Tibial artery (tissue), 4 donors: Measurements from ENCODE around the gene SSX2IP.

ENCODE experiments used
- DNase-seq, 2 donors: peaks; one replicate each; pipeline ENCODE4 v3.0.0-alpha.2; 2019
- H3K27ac ChIP-seq, 2 donors: fragments of 200-600 bp; sonication (generic) in 1 of 2; 1 replicate in 1 of 2; 2 replicates in 1 of 2; pipeline ENCODE4 v1.5.1; 2018 to 2019; ENCODE audit warnings: mild to moderate bottlenecking in 1 of 2
- H3K27me3 ChIP-seq, 2 donors: fragments of 200-600 bp; sonication (generic) in 1 of 2; one replicate each; pipeline versions ENCODE4 v1.5.1 to v1.6.0; 2016 to 2019
- H3K36me3 ChIP-seq, 3 donors: fragments of 200-600 bp; sonication (generic) in 2 of 3; one replicate each; pipeline ENCODE4 v1.5.1; 2016 to 2019; ENCODE audit warnings: mild to moderate bottlenecking in 2 of 3
- H3K4me1 ChIP-seq, 4 donors: fragments of 200-600 bp; sonication (generic) in 2 of 4; 1 replicate in 3 of 4; 2 replicates in 1 of 4; pipeline ENCODE4 v1.5.1; 2016 to 2019
- H3K4me3 ChIP-seq, 2 donors: fragments of 200-600 bp; sonication (generic) in 1 of 2; 1 replicate in 1 of 2; 2 replicates in 1 of 2; pipeline ENCODE4 v1.5.1; 2018 to 2019; ENCODE audit warnings: mild to moderate bottlenecking in 2 of 2
- H3K9me3 ChIP-seq, 3 donors: fragments of 200-600 bp; sonication (generic) in 1 of 3; one replicate each; pipeline ENCODE4 v1.5.1; 2016 to 2019
- intact Hi-C: fragments of 100-400 bp; cut with DNase I; formaldehyde crosslinking; loops from one replicate; pipeline ENCODE4 v1.15.0; 2023; ENCODE audit warnings: low total_unique reads
- TF ChIP-seq, protein P1 (sequence below), 2 experiments: fragments of 200-600 bp in 1 of 2; fragments of 450-650 bp in 1 of 2; IDR thresholded peaks; one replicate each; pipeline ENCODE4 v1.5.1; 2017 to 2019; ENCODE audit warnings: antibody characterized with exemption in 2 of 2, mild to moderate bottlenecking in 1 of 2, moderate library complexity in 1 of 2

SSX2IP gene

GRCh38 chr1:84698151-84699110 lies 8.2 kb upstream of the SSX2IP start:
- intact Hi-C loops: loop anchor here (10.0 kb wide), 1 partner anchor 194 kb away; the partner anchor contains the start of genes GNG5 and SPATA1
- Histone ChIP-seq H3K27me3 (no peaks in the 10 kb centered on the region), H3K4me1 (peaks cover 0 to 39% (median 22%) of the 10 kb centered on the region in 4 donors), H3K36me3 (no peaks in the 10 kb centered on the region), H3K9me3 (no peaks in the 10 kb centered on the region), H3K27ac (peak overlapping the region; percentile 53 to 71), H3K4me3 (peak overlapping the region in 1 of 2 donors; percentile 0)
- TF ChIP-seq, protein P1, sequence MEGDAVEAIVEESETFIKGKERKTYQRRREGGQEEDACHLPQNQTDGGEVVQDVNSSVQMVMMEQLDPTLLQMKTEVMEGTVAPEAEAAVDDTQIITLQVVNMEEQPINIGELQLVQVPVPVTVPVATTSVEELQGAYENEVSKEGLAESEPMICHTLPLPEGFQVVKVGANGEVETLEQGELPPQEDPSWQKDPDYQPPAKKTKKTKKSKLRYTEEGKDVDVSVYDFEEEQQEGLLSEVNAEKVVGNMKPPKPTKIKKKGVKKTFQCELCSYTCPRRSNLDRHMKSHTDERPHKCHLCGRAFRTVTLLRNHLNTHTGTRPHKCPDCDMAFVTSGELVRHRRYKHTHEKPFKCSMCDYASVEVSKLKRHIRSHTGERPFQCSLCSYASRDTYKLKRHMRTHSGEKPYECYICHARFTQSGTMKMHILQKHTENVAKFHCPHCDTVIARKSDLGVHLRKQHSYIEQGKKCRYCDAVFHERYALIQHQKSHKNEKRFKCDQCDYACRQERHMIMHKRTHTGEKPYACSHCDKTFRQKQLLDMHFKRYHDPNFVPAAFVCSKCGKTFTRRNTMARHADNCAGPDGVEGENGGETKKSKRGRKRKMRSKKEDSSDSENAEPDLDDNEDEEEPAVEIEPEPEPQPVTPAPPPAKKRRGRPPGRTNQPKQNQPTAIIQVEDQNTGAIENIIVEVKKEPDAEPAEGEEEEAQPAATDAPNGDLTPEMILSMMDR (IDR thresholded peaks at IDR 0.05): no peak
- no peak for DNase-seq

DNA sequence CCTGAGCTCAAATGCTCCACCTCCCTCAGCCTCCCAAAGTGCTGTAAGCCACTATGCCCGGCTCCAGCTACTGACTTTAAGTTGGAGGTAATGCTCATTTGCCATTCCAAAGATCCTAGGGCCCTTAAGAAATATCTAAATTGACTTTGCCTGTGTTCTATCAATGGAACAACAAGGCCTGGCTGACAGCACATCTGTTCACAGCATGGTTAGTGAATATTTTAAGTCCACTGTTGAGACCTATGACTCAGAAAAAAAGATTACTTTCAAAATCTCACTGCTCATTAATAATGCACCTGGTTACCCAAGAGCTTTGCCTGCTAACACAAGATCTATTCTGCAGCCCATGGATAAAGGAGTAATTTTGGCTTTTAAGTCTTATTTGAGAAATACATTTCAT lies 3.5 kb upstream of the SSX2IP start:
- no peaks in the 10 kb centered on the region for H3K9me3 ChIP-seq
- DNase-seq: no peak
- no peak overlapping the region for H3K27ac ChIP-seq
- H3K4me1 ChIP-seq: peaks cover 0 to 27% (median 20%) of the 10 kb centered on the region in 4 donors
- TF ChIP-seq, protein P1 (IDR thresholded peaks at IDR 0.05): no peak
- no peak overlapping the region for H3K4me3 ChIP-seq
- H3K36me3 ChIP-seq: no peaks in the 10 kb centered on the region
- no peaks in the 10 kb centered on the region for H3K27me3 ChIP-seq
- intact Hi-C loops: loop anchor here (5.0 to 10.0 kb wide), 2 partner anchors 121 to 189 kb away; partner anchors contain the start of genes CTBS, GNG5 and SPATA1

GRCh38 chr1:84693005-84693404 lies 2.7 kb upstream of the SSX2IP start:
- TF ChIP-seq, protein P1 (IDR thresholded peaks at IDR 0.05): no peak
- Histone ChIP-seq H3K9me3 (no peaks in the 10 kb centered on the region), H3K4me1 (peaks cover 0 to 24% (median 15%) of the 10 kb centered on the region in 4 donors), H3K27me3 (no peaks in the 10 kb centered on the region), H3K36me3 (no peaks in the 10 kb centered on the region), H3K27ac (no peak overlapping the region), H3K4me3 (no peak overlapping the region)
- DNase-seq: no peak
- intact Hi-C loops: loop anchor here (5.0 to 10.0 kb wide), 2 partner anchors 121 to 188 kb away; partner anchors contain the start of genes CTBS, GNG5 and SPATA1

GRCh38 chr1:84692391-84692790 lies 2.1 kb upstream of the SSX2IP start:
- intact Hi-C loops: loop anchor here (5.0 to 10.0 kb wide), 2 partner anchors 120 to 188 kb away; partner anchors contain the start of genes CTBS, GNG5 and SPATA1
- DNase-seq: no peak
- no peak overlapping the region for H3K4me3 ChIP-seq
- no peaks in the 10 kb centered on the region for H3K27me3 ChIP-seq
- no peaks in the 10 kb centered on the region for H3K36me3 ChIP-seq
- TF ChIP-seq, protein P1 (IDR thresholded peaks at IDR 0.05): no peak
- H3K27ac ChIP-seq: no peak overlapping the region
- peaks cover 0 to 18% (median 10%) of the 10 kb centered on the region in 4 donors for H3K4me1 ChIP-seq
- H3K9me3 ChIP-seq: no peaks in the 10 kb centered on the region

DNA sequence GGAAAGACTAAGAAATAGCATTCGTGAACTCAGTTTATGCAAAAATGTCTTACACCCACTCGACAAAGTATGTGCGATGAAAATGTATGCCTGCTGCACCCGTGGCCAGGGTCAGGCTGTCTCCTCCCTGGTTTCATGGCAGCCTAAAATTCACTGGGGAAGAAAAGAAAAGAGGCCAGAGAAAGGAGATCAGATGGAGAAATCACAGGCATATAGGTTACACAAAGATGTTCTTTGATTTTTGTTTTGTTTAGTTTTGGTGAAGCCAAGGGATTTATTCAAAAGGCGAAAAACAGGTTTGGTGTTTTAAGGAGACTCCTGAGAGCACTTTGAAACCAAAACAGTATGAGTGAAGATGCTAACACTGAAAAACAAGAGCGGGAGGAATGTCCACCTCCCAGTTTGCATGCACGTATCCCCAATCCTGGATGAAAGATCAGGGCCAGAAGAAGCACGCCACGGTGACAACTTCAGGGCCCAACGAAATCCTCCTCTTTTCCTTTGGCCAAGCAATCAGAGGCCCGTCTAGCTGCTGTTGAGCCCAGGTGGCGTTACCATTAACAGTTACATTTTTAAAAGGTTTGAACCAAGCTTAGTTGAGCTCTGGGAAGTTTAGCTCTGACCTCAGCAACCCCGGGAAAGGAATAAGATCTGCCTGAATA lies 992 bp upstream of the SSX2IP start:
- Histone ChIP-seq H3K9me3 (no peaks in the 10 kb centered on the region), H3K4me1 (peaks cover 0 to 14% (median 7%) of the 10 kb centered on the region in 4 donors), H3K36me3 (no peaks in the 10 kb centered on the region), H3K4me3 (peak overlapping the region; percentile 92 to 96), H3K27ac (peak overlapping the region in 1 of 2 donors; percentile 87), H3K27me3 (no peaks in the 10 kb centered on the region)
- intact Hi-C loops: loop anchor here (5.0 to 10.0 kb wide), 2 partner anchors 119 to 186 kb away; partner anchors contain the start of genes CTBS, GNG5 and SPATA1
- no peak for DNase-seq
- TF ChIP-seq, protein P1 (IDR thresholded peaks at IDR 0.05): no peak
